Liver (tissue), 9 donors: ENCODE measurements around the gene CCDC33. TPM values are rescaled to one million over a fixed set of nuclear protein-coding genes. Genes with fewer than 3 reads are reported as not detected.

ENCODE experiments used
- DNase-seq: peaks from one replicate; pipeline ENCODE4 v3.0.0-alpha.2; 2017; ENCODE audit warnings: low spot score
- H3K27ac ChIP-seq, 2 donors: one replicate each; pipeline ENCODE4 v1.7.0; 2013; ENCODE audit warnings: inconsistent platforms in 2 of 2, low read length in 2 of 2, control low read depth in 1 of 2, low read depth in 1 of 2, mild to moderate bottlenecking in 1 of 2
- H3K27me3 ChIP-seq, 4 donors: one replicate each; pipeline versions ENCODE4 v1.6.1 to v1.7.0; 2013; ENCODE audit warnings: low read length in 3 of 4, inconsistent platforms in 1 of 4, mild to moderate bottlenecking in 1 of 4, moderate library complexity in 1 of 4; ENCODE audit not compliant: control insufficient read depth in 4 of 4, insufficient read depth in 4 of 4
- H3K36me3 ChIP-seq, 4 donors: one replicate each; pipeline versions ENCODE4 v1.6.1 to v1.7.0; 2013; ENCODE audit warnings: low read length in 3 of 4, mild to moderate bottlenecking in 3 of 4, low read depth in 1 of 4, moderate library complexity in 1 of 4; ENCODE audit not compliant: control insufficient read depth in 4 of 4, insufficient read depth in 3 of 4
- H3K4me1 ChIP-seq, 4 donors: one replicate each; pipeline versions ENCODE4 v1.6.1 to v1.7.0; 2013; ENCODE audit warnings: low read length in 3 of 4, mild to moderate bottlenecking in 3 of 4, moderate library complexity in 1 of 4; ENCODE audit not compliant: control insufficient read depth in 4 of 4, insufficient read depth in 4 of 4
- H3K4me3 ChIP-seq, 3 donors: one replicate each; pipeline versions ENCODE4 v1.6.1 to v1.7.0; 2013; ENCODE audit warnings: low read length in 3 of 3, control low read depth in 1 of 3, low read depth in 1 of 3, mild to moderate bottlenecking in 1 of 3
- H3K9ac ChIP-seq, 2 donors: one replicate each; pipeline ENCODE4 v1.7.0; 2013; ENCODE audit warnings: low read length in 2 of 2, mild to moderate bottlenecking in 2 of 2, moderate library complexity in 2 of 2, control low read depth in 1 of 2, low read depth in 1 of 2
- H3K9me3 ChIP-seq, 4 donors: one replicate each; pipeline versions ENCODE4 v1.6.1 to v1.7.0; 2013; ENCODE audit warnings: low read length in 3 of 4; ENCODE audit not compliant: control insufficient read depth in 4 of 4
- ATF3 ChIP-seq: IDR thresholded peaks from 2 replicates; pipeline ENCODE4 v1.6.1; 2016; ENCODE audit warnings: antibody characterized with exemption
- CTCF ChIP-seq: fragments of 150-350 bp; IDR thresholded peaks from 2 replicates; pipeline ENCODE4 v1.5.1; 2017; ENCODE audit warnings: improper control_type of control experiment, low read depth, low read length; ENCODE audit not compliant: missing input control
- FOXA2 ChIP-seq: IDR thresholded peaks from 2 replicates; pipeline ENCODE4 v1.6.1; 2016; ENCODE audit warnings: antibody characterized with exemption
- GABPA ChIP-seq, 2 donors: IDR thresholded peaks in 1 of 2; conservative IDR thresholded peaks in 1 of 2; 2 replicates each; pipeline ENCODE4 v1.6.1; 2016; ENCODE audit warnings: antibody characterized with exemption in 2 of 2, mild to moderate bottlenecking in 1 of 2, moderate library complexity in 1 of 2
- HNF4A ChIP-seq, 2 donors: conservative IDR thresholded peaks; 2 replicates each; pipeline ENCODE4 v1.6.1; 2016; ENCODE audit warnings: antibody characterized with exemption in 2 of 2, mild to moderate bottlenecking in 2 of 2
- HNF4G ChIP-seq: IDR thresholded peaks from 2 replicates; pipeline ENCODE4 v1.6.1; 2016; ENCODE audit warnings: antibody characterized with exemption
- REST ChIP-seq: IDR thresholded peaks from 2 replicates; pipeline ENCODE4 v1.6.1; 2016; ENCODE audit warnings: antibody characterized with exemption, mild to moderate bottlenecking
- SP1 ChIP-seq: IDR thresholded peaks from 2 replicates; pipeline ENCODE4 v1.6.1; 2018; ENCODE audit warnings: antibody characterized with exemption, mild to moderate bottlenecking
- TAF1 ChIP-seq: conservative IDR thresholded peaks from 2 replicates; pipeline ENCODE4 v1.6.1; 2016; ENCODE audit warnings: antibody characterized with exemption, mild to moderate bottlenecking
- WGBS: extraction: QIAGEN DNeasy Blood & Tissue Kit; methylation state at CpG from one replicate; pipeline ENCODE4 v1.1.7; 2013; 5-methylcytosine and 5-hydroxymethylcytosine counted together
- polyA plus RNA-seq, 2 donors: library from polyadenylated mRNA; stranded (reverse) in 1 of 2; unstranded in 1 of 2; fragments of 200-250 nt in 1 of 2; fragments of >200 nt in 1 of 2; fragmentation: Nextera tagmentation in 1 of 2; extraction: Ambion mirVana in 1 of 2; gene quantifications; one replicate each; pipeline versions ENCODE4 v1.2.1 to v1.2.3, GENCODE V29; 2013 to 2015
- total RNA-seq, 2 donors: library from RNA; depleted of rRNA; stranded (reverse); fragments of >200 nt; gene quantifications; one replicate each; pipeline ENCODE4 v1.2.3, GENCODE V29; 2014
- donor health status: healthy.
- donor health status: healthy.
- donor health status: healthy.
- donor health status: healthy.
- donor health status: healthy.

CCDC33 gene
- total and polyA plus RNA-seq, 4 donors, result not detected

DNA sequence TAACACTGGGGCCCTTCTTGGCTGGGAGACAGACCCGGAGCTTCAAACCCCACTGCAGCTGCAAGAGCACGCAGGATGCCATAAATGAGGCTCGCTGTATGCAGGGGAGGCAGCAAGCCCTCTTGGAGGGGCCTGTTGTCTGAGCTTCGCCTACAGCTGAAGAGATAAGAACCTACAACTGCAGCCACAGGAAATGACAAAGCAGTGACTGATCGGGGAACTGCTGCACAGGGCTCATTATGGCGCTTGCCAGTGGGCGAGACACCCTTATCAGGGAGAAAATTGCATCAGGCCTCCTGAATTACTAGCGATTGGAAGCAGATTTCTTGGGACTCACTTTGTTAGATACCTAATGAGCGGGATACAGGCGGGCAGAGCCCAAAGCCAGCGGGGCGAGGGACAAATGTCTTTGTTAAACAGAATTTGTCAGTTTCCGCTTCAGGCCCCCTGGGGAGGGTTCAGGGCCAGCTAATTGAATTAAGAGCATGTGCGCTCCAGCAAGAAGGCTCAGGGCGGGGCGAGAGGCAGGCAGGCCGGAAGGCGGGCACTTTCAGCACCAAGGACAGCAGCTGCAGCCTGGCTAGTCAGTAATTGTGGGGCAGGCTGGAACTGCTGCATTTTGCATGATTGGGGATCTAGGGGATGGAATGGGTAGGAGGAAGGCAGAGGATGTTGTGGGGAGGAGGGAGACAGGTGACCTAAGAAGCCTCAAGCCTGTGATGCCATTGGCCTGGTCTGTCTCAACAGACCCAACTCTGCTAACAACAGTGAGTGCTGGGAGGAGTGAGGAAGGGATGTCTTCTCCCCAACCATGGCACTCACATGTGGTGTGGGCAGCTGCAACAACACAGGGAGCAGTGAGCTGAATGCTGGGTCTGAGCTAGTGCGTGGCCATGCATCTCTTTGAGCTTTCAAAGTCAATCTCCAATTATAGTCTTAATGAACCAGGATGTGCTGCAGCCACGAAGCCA is 55.3 kb downstream of the CCDC33 start:
- no peak for TF ChIP-seq GABPA (IDR thresholded peaks at IDR 0.05 in 1 of 2, conservative IDR thresholded peaks at IDR 0.05 in 1 of 2)
- no peak for TF ChIP-seq ATF3
- no peak for TF ChIP-seq HNF4G
- no peak for TF ChIP-seq HNF4A (conservative IDR thresholded peaks at IDR 0.05)
- no peak for TF ChIP-seq CTCF
- TF ChIP-seq SP1, result no peak
- no peak for TF ChIP-seq FOXA2
- TF ChIP-seq REST, result peak; percentile 100
- WGBS, result 13% methylated on average over 20 of the region's 20 CpGs
- no peaks in the 10 kb centered on the region for H3K36me3 ChIP-seq
- no peaks in the 10 kb centered on the region for H3K9me3 ChIP-seq
- no peak overlapping the region for H3K9ac ChIP-seq
- H3K4me1 ChIP-seq, result no peaks in the 10 kb centered on the region
- peak; percentile 80 for DNase-seq
- H3K27me3 ChIP-seq, result no peaks in the 10 kb centered on the region
- H3K4me3 ChIP-seq, result no peak overlapping the region
- no peak overlapping the region for H3K27ac ChIP-seq

DNA sequence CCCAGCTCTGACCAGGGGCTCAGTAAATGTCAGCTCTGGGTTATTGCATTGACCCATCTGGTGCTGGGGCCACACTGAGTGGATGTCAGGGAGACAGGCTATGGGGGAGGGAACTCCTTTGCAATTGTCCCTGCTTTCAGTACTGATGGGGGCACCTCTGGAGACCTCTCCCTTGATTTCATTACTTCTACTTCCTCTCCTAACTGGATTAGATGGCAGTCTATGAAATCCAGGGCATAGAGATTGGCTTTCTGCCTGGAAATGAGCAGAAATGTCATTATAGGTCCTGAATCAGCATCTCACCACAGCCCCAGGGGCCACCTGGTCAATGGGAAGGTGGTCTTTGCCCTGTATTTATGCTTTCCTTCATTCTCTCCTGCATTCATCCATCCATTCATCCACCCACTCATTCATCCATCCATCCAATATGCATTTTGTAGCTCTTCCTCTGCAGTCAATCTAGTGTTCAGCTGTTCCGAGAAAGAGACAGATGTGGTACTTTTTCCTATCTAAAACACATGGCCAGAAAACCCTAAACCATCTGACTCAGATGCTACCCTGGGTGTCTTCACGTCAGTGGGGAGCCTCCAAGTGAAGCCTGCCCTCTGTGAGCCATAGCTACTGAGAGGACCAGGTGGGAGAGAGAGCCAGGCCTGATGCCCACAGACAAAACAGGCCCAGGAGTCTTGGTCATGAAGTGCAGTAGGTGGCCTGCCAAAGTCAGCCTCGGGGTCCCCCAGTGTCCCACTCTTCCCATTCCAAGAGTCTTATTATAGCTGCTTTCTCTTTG is 57.1 kb downstream of the CCDC33 start:
- Histone ChIP-seq H3K27ac (no peak overlapping the region), H3K9me3 (no peaks in the 10 kb centered on the region), H3K27me3 (no peaks in the 10 kb centered on the region), H3K4me1 (no peaks in the 10 kb centered on the region), H3K9ac (no peak overlapping the region), H3K36me3 (no peaks in the 10 kb centered on the region), H3K4me3 (no peak overlapping the region)
- no peak for TF ChIP-seq TAF1
- TF ChIP-seq REST, result peak; percentile 33
- DNase-seq, result no peak
- WGBS, result 58% methylated on average over 3 of the region's 3 CpGs
